HepG2 (cell line): ENCODE measurements around the gene CCDC9B. TPM values are rescaled to one million over a fixed set of nuclear protein-coding genes. Genes with fewer than 3 reads are reported as not detected.

Experiments used
- CTCF ChIP-seq: sonication (generic); formaldehyde crosslinking; IDR thresholded peaks from 2 replicates; pipeline ENCODE4 v1.5.0; 2020; ENCODE audit warnings: mild to moderate bottlenecking, missing genetic modification reagents, moderate library complexity
- ETV6 ChIP-seq: sonication (generic); formaldehyde crosslinking; conservative IDR thresholded peaks from 2 replicates; pipeline ENCODE4 v1.4.0; 2020; ENCODE audit warnings: missing genetic modification reagents
- FOXA1 ChIP-seq, 2 experiments: fragments of 450-650 bp in 1 of 2; sonication (generic) in 1 of 2; formaldehyde crosslinking in 1 of 2; IDR thresholded peaks; 2 replicates each; pipeline versions ENCODE4 v1.4.0 to v1.6.1; 2016 to 2020; ENCODE audit warnings: missing genetic modification reagents in 1 of 2
- KLF12 ChIP-seq: sonication (generic); formaldehyde crosslinking; IDR thresholded peaks from 2 replicates; pipeline ENCODE4 v1.4.0; 2020; ENCODE audit warnings: missing genetic modification reagents, borderline replicate concordance
- MEF2D ChIP-seq: sonication (generic); formaldehyde crosslinking; IDR thresholded peaks from 2 replicates; pipeline ENCODE4 v1.5.1; 2020; ENCODE audit warnings: mild to moderate bottlenecking, missing genetic modification reagents
- MXD3 ChIP-seq: IDR thresholded peaks from 2 replicates; pipeline ENCODE4 v1.6.1; 2016; ENCODE audit warnings: mild to moderate bottlenecking, missing biosample characterization, missing genetic modification reagents
- NFAT5 ChIP-seq: sonication (generic); formaldehyde crosslinking; IDR thresholded peaks from 2 replicates; pipeline ENCODE4 v1.4.0; 2020; ENCODE audit warnings: missing genetic modification reagents
- NFE2L2 ChIP-seq: fragments of 150-350 bp; IDR thresholded peaks from 2 replicates; pipeline ENCODE4 v1.6.1; 2014; ENCODE audit warnings: low read length
- SCMH1 ChIP-seq: sonication (generic); formaldehyde crosslinking; IDR thresholded peaks from 2 replicates; pipeline ENCODE4 v1.9.0; 2021; ENCODE audit warnings: missing genetic modification reagents, mild to moderate bottlenecking, borderline replicate concordance
- UBTF ChIP-seq: sonication (generic); formaldehyde crosslinking; IDR thresholded peaks from 2 replicates; pipeline ENCODE4 v1.4.0; 2020; ENCODE audit warnings: mild to moderate bottlenecking, missing genetic modification reagents
- ZEB1 ChIP-seq: IDR thresholded peaks from 2 replicates; pipeline ENCODE4 v1.6.1; 2012; ENCODE audit warnings: mild to moderate bottlenecking, low read depth, inconsistent platforms; ENCODE audit not compliant: insufficient replicate concordance
- ZNF513 ChIP-seq: sonication (generic); formaldehyde crosslinking; conservative IDR thresholded peaks from 2 replicates; pipeline ENCODE4 v1.5.0; 2020; ENCODE audit warnings: missing genetic modification reagents
- polyA plus RNA-seq, 8 experiments: library from polyadenylated mRNA; depleted of rRNA in 3 of 8; stranded (reverse) in 7 of 8; unstranded in 1 of 8; fragments of >200 nt; fragmentation: Illumina TruSeq in 4 of 8; extraction: Trizol in 4 of 8; gene quantifications; 2 replicates each; pipeline versions ENCODE4 v1.2.1 to v1.2.3, GENCODE V29; 2011 to 2016; ENCODE audit warnings: low read depth in 4 of 8, missing spikeins in 1 of 8, mixed read lengths in 1 of 8; ENCODE audit not compliant: insufficient read depth in 1 of 8
- total RNA-seq, 5 experiments: library from RNA; depleted of rRNA; stranded (reverse); fragments of >200 nt; fragmentation: Illumina TruSeq; extraction: Trizol; gene quantifications; 2 replicates each; pipeline ENCODE4 v1.2.3, GENCODE V29; 2016; ENCODE audit warnings: low read depth in 1 of 5

CCDC9B gene
- total and polyA plus RNA-seq, 2 of the 13 experiments (the other 11 are each of a cell fraction or from before 2014, with no cell fraction given), result 0.98 to 1.6 TPM

- TF ChIP-seq UBTF (CRISPR knock-in tag) (peak; percentile 75; the same call in 1 of the 2 replicates), KLF12 (CRISPR knock-in tag) (0 out of 2 replicates have a peak, but pooled peaks have one; percentile 39), ZEB1 (no peak), ZNF513 (no peak), NFE2L2 (no peak), CTCF (CRISPR knock-in tag) (peak; percentile 49), MXD3 (0 out of 2 replicates have a peak, but pooled peaks have one; percentile 31), FOXA1 (IDR thresholded peaks at IDR 0.05) (no peak), FOXA1 (CRISPR knock-in tag; IDR thresholded peaks at IDR 0.05) (no peak), SCMH1 (no peak), ETV6 (CRISPR knock-in tag) (peak; percentile 48; the same call in 1 of the 2 replicates), MEF2D (no peak), NFAT5 (no peak; the same call in none of the 2 replicates)
Observed at GRCh38 chr15:40282147-40282868, 58.4 kb downstream of the CCDC9B start (continued).
